ENCODE results near the gene RRP36.
A peak's percentile ranks its signal among the peaks of the same experiment; 100 is the strongest.

Gene RRP36

GRCh38 chr6:43007126-43007525, 14.3 kb upstream of the RRP36 start:
- DNase-seq: no peak

- DNase-seq: peak; percentile 8
These were observed 12.3 kb upstream of the RRP36 start for GRCh38 chr6:43009124-43009523.

GRCh38 chr6:43011207-43011606, 10.2 kb upstream of the RRP36 start:
- DNase-seq: no peak

GRCh38 chr6:43012364-43012763, 9.1 kb upstream of the RRP36 start:
- DNase-seq: no peak

- DNase-seq: no peak
These were observed 8.2 kb upstream of the RRP36 start for GRCh38 chr6:43013097-43013842.

GRCh38 chr6:43013843-43014433, 7.5 kb upstream of the RRP36 start, which contains the start of the genes KLHDC3 and MEA1:
Gene KLHDC3 (plus strand): TSS chr6:43014249. CDS start chr6:43017193, 2,944 bp downstream.
Gene MEA1 (minus strand): TSS chr6:43013946. CDS start chr6:43013813, 133 bp downstream.
- DNase-seq: peak; percentile 100

GRCh38 chr6:43014434-43014909, 7.0 kb upstream of the RRP36 start:
- DNase-seq: no peak

GRCh38 chr6:43016176-43016942, 5.1 kb upstream of the RRP36 start:
- no peak for DNase-seq

GRCh38 chr6:43016943-43017334, 4.5 kb upstream of the RRP36 start:
- DNase-seq: no peak

GRCh38 chr6:43019152-43019551, 2.3 kb upstream of the RRP36 start:
- DNase-seq: no peak

- no peak for DNase-seq
These were observed 1.2 kb upstream of the RRP36 start for GRCh38 chr6:43020052-43020705.

- DNase-seq: no peak
These were observed 576 bp upstream of the RRP36 start for GRCh38 chr6:43020847-43021246.

GRCh38 chr6:43024436-43024835, 3.0 kb downstream of the RRP36 start:
- no peak for DNase-seq

- DNase-seq: no peak
These were observed 4.9 kb downstream of the RRP36 start for GRCh38 chr6:43026365-43026764.

GRCh38 chr6:43029120-43029519, 7.7 kb downstream of the RRP36 start:
- DNase-seq: no peak

- no peak for DNase-seq
These were observed 10.9 kb downstream of the RRP36 start for GRCh38 chr6:43032326-43032725.

GRCh38 chr6:43033496-43034189, 12.2 kb downstream of the RRP36 start:
- DNase-seq: no peak

GRCh38 chr6:43034190-43034525, 12.7 kb downstream of the RRP36 start:
- no peak for DNase-seq

GRCh38 chr6:43035495-43036194, 14.2 kb downstream of the RRP36 start:
- DNase-seq: no peak

- DNase-seq: no peak
These were observed 15.3 kb downstream of the RRP36 start for GRCh38 chr6:43036712-43037111.

- DNase-seq: no peak
These were observed 15.8 kb downstream of the RRP36 start for GRCh38 chr6:43037197-43037596.

GRCh38 chr6:43037706-43038105, 16.3 kb downstream of the RRP36 start:
- no peak for DNase-seq
